ENCODE results near the gene CACNA1I. TPM values are rescaled to one million over a fixed set of nuclear protein-coding genes. Genes with fewer than 3 reads are reported as not detected.

The CACNA1I gene
- total RNA-seq, 4 donors from 2014 or later, result under 0.01 to 0.39 (median 0.33) TPM; not detected in 1

DNA sequence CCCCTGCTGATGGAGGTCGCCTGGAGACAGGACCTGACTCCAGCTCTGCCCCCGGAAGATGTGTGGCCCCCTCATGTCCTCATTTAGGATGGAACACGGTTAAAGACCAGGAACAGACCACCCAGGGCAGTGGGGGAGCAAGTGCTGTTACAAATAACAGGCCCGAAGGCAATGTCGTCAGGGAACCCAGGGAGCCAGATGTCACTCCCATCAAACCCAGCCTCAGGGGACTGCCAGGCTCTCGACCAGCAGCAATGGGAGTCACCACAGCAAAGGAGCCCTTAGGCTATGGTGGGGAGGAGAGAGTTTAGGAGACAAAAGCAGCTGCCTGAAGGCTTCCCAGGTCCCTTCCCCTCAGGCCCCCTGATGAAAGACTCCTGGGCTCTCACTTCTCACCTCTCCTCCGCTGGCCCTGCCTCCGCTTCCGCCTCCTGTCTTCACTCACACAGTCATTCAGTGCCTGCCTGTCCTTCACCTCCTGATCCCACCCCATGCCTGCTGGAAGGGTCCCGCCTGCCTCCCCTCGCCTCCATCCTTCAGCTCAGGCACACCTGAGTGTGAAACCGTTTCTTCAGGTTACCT, 42.4 kb upstream of the CACNA1I start:
- DNase-seq (ENCODE audit: extremely low spot score), result no peak
- H3K4me3 ChIP-seq, result peak overlapping the region in 2 of 4 donors; percentile 36 to 42
- TF ChIP-seq EP300 (IDR thresholded peaks at IDR 0.05) (no peak), POLR2AphosphoS5 (IDR thresholded peaks at IDR 0.05) (no peak), POLR2A (IDR thresholded peaks at IDR 0.05; ENCODE audit: low read depth) (no peak)
- TF ChIP-seq, protein P1, sequence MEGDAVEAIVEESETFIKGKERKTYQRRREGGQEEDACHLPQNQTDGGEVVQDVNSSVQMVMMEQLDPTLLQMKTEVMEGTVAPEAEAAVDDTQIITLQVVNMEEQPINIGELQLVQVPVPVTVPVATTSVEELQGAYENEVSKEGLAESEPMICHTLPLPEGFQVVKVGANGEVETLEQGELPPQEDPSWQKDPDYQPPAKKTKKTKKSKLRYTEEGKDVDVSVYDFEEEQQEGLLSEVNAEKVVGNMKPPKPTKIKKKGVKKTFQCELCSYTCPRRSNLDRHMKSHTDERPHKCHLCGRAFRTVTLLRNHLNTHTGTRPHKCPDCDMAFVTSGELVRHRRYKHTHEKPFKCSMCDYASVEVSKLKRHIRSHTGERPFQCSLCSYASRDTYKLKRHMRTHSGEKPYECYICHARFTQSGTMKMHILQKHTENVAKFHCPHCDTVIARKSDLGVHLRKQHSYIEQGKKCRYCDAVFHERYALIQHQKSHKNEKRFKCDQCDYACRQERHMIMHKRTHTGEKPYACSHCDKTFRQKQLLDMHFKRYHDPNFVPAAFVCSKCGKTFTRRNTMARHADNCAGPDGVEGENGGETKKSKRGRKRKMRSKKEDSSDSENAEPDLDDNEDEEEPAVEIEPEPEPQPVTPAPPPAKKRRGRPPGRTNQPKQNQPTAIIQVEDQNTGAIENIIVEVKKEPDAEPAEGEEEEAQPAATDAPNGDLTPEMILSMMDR (IDR thresholded peaks at IDR 0.05), result no peak
- H3K9me3 ChIP-seq, result no peaks in the 10 kb centered on the region
- intact Hi-C loops (cut with DNase I), result loop anchor here (2.0 to 10.0 kb wide), 4 partner anchors 33 to 353 kb away; partner anchors contain the start of gene SYNGR1
- 58% methylated on average over 10 of the region's 12 CpGs for WGBS
- H3K4me1 ChIP-seq, result peaks cover 68 to 90% (median 89%) of the 10 kb centered on the region in 4 donors
- H3K27ac ChIP-seq (replicated peaks in 1 of 4), result peak overlapping the region; percentile 65 to 99 (median 82)
- peaks cover 7 to 58% (median 46%) of the 10 kb centered on the region in 4 donors for H3K36me3 ChIP-seq
- H3K27me3 ChIP-seq, result no peaks in the 10 kb centered on the region

DNA sequence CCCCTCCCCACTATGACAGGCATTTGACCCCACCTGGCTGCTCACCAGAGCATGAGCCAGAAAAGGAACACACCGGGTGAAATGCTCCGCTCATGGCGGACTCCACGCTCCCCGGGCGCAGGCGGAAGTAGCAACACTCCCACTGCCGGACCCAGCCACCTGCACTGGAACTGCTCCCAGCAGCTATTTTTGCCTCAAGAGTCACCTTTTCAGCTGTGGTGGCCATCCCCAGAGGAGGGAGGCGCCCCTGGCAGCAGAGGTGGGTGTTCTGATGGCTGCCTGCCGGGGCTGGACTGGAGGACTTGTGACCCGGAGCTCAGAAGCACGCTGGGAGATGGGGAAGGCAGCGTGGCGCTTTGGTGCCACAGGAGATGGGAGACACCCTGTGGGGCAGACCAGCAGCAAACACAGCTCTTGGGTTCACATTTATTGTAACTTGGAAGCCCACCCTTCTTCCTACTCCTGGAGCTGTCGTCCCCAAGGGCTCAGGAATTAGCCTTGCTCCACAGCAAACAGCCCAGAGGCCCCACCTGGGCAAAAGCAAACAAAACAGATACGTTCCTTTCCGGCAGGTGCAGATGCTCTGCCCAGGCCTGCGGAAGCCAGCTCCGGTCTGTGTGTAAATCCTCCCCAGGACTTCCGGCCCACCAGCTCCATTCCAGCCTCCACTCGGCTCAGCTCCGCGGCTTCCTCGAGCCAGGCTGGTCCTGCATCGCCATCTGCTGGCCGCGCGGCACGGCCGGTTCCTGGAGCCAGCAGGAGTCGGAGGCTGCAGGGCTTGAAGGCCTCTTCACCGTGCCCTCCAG, 41.7 kb upstream of the CACNA1I start:
- peaks cover 7 to 51% (median 40%) of the 10 kb centered on the region in 4 donors for H3K36me3 ChIP-seq
- TF ChIP-seq EP300 (IDR thresholded peaks at IDR 0.05), result no peak
- TF ChIP-seq, protein P1 (IDR thresholded peaks at IDR 0.05), result peak; percentile 97 to 99 (median 98)
- peak; percentile 76 for TF ChIP-seq POLR2A (IDR thresholded peaks at IDR 0.05; ENCODE audit: low read depth)
- peak; percentile 62 to 92 for TF ChIP-seq POLR2AphosphoS5 (IDR thresholded peaks at IDR 0.05)
- peaks cover 61 to 85% (median 82%) of the 10 kb centered on the region in 4 donors for H3K4me1 ChIP-seq
- no peaks in the 10 kb centered on the region for H3K9me3 ChIP-seq
- DNase-seq (ENCODE audit: extremely low spot score), result peak; percentile 97
- no peaks in the 10 kb centered on the region for H3K27me3 ChIP-seq
- peak overlapping the region; percentile 65 to 99 (median 82) for H3K27ac ChIP-seq (replicated peaks in 1 of 4)
- WGBS, result 34% methylated on average over 17 of the region's 32 CpGs
- intact Hi-C loops (cut with DNase I), result loop anchor here (2.0 to 10.0 kb wide), 4 partner anchors 34 to 354 kb away; partner anchors contain the start of gene SYNGR1
- H3K4me3 ChIP-seq, result peak overlapping the region; percentile 15 to 42 (median 32)

DNA sequence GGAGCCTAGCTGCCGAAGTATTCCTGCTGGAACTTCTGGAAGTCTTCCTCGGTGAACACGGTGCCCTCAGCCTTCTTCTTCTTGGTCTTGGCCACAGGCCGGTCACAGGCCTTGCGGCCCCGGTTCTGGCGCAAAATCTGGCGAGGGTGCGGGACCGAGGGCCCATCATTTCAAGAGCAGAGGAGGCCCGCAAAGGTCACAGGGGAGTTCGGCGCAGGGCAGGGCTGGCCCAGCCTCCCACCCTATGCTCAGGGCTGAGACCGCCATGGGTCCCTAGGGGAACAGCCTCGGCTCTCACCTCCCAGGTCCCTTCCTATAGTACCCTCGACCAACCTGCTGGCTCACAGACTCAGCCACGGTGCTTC, 41.1 kb upstream of the CACNA1I start:
- Histone ChIP-seq H3K27ac (replicated peaks in 1 of 4) (peak overlapping the region; percentile 25 to 99 (median 82)), H3K4me1 (peaks cover 55 to 83% (median 79%) of the 10 kb centered on the region in 4 donors), H3K27me3 (no peaks in the 10 kb centered on the region), H3K4me3 (peak overlapping the region; percentile 15 to 42 (median 32)), H3K9me3 (no peaks in the 10 kb centered on the region), H3K36me3 (peaks cover 1 to 45% (median 35%) of the 10 kb centered on the region in 4 donors)
- TF ChIP-seq, protein P1 (IDR thresholded peaks at IDR 0.05), result peak in 1 of 3 experiments; percentile 11
- TF ChIP-seq EP300 (IDR thresholded peaks at IDR 0.05), result no peak
- DNase-seq (ENCODE audit: extremely low spot score), result no peak
- 66% methylated on average over 17 of the region's 17 CpGs for WGBS
- intact Hi-C loops (cut with DNase I), result loop anchor here (2.0 to 10.0 kb wide), 4 partner anchors 35 to 355 kb away; partner anchors contain the start of gene SYNGR1

DNA sequence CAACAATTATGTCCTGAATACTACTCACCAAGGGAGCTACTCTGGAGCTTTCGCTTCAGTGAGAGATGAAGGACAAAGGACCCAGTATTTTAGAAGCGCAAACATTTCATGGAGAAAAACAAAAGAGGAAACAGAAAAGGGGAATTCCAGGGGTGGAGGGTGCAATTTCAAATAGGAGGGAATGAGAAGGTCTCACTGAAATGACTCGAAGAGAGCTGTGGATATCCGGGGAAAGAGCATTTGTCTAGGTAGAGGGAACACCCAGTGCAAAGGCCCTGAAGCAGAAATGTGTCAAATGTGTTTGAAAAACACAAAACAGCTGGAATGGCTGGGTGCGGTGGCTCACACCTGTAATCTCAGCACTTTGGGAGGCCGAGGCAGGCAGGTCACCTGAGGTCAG, 40.4 kb upstream of the CACNA1I start:
- Histone ChIP-seq H3K4me1 (peaks cover 55 to 83% (median 79%) of the 10 kb centered on the region in 4 donors), H3K36me3 (peaks cover 0 to 39% (median 29%) of the 10 kb centered on the region in 4 donors), H3K27ac (replicated peaks in 1 of 4) (peak overlapping the region in 2 of 4 donors; percentile 25 to 99), H3K27me3 (no peaks in the 10 kb centered on the region), H3K4me3 (no peak overlapping the region), H3K9me3 (no peaks in the 10 kb centered on the region)
- 73% methylated on average over 6 of the region's 6 CpGs for WGBS
- intact Hi-C loops (cut with DNase I), result loop anchor here (5.0 kb wide), 1 partner anchor 817 kb away; the partner anchor contains the start of gene ADSL
- no peak for DNase-seq (ENCODE audit: extremely low spot score)
- TF ChIP-seq, protein P1 (IDR thresholded peaks at IDR 0.05), result no peak
- TF ChIP-seq POLR2AphosphoS5 (IDR thresholded peaks at IDR 0.05) (no peak), POLR2A (IDR thresholded peaks at IDR 0.05; ENCODE audit: low read depth) (no peak), EP300 (IDR thresholded peaks at IDR 0.05) (no peak)

Data from esophagus muscularis mucosa (tissue), 4 donors.